GM21515 (cell line): Measurements from ENCODE around the gene SRPX2.
"Not testable (repeated sequence)": the region's sequence is repeated elsewhere in the genome, so short reads cannot be mapped to it uniquely, and the experiment has no call there.

ENCODE experiments used
- ATAC-seq: cut with Tn5 transposase; IDR thresholded peaks from one replicate; pipeline ENCODE4 v1.9.1; 2021; ENCODE audit not compliant: unreplicated experiment

Gene SRPX2

DNA sequence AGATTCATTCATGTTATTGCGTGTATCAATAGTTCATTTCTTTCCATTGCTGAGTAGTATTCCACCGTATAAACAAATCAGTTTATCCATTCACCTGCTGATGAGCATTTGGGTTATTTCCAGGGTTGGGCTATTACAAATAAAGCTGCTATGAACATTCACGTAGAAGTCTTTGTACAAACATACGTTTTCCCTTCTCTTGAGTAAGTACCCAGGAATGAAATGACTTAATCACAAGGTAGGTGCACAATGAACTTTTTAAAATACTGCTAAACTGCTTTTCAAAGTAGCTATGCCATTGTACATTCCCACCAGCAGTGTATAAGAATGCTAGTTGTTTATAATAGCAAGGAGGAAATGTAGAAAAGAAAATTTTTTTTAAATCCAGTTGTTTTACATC, 52.0 kb downstream of the SRPX2 start:
- ATAC-seq: no peak

DNA sequence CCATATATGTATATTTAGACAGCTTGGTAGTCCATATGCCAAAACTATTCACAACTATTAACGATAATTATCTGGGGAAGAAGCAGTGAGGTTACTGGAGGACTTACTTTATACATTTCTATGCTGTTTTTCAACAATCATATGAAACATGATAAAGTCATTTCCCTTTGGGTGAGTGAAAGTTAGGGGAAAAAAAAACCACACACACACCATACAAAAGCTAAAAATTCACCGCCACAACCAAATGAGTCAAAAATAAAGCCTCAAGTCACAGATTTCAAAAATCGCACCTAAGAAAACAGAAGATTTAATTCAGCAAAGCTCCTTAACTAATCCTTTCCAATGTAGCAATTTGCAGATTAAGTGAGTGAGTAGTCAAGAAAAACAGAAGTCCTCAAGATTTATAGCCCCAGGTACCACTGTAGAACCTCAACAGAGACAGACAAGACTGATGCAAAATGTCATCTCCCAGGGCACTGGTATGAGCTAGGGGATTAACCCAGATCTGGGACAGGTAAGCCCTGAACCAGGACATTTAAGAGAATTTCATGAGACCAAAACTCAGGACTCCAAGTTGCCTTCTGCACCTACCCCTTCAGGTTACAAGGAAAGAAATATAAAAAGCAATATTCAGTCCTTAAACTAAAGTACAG, 52.8 kb downstream of the SRPX2 start:
- no peak for ATAC-seq

DNA sequence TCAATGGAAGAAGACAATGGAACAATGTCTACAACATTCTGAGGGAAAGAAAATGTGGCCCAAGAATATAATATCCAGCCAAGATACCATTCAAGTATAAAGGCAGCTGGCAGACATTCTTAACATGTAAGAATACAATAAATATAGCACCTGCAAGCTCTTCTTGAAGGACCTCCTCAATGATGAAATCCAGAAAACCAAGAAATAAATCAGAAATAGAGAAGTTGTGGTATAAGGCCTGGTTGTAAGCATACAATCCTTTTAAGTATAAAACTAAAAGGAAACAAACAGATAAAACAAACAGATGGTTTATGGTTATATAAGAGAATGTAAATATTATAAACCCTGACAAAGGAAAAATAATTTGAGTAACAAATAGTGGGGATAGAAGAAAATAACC, 54.6 kb downstream of the SRPX2 start:
- no peak for ATAC-seq

DNA sequence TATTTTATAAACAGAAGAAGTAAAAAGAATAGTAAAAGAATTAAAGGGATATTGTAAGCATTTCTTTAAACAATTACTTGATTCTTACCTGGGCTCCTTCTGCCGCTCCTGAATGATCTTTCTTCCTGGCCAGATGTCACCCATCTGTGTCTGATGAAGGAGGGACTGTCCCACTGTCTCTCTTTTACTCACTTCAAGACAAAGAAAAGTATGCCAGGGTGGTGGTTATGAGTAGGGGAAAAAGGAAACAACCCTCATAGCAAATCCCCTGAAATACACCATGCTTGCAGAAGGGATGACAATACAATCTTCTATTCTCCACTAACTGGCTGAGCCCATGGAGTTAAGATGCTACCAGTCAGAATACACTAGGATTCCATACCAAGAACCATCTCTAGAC, 56.8 kb downstream of the SRPX2 start:
- no peak for ATAC-seq

DNA sequence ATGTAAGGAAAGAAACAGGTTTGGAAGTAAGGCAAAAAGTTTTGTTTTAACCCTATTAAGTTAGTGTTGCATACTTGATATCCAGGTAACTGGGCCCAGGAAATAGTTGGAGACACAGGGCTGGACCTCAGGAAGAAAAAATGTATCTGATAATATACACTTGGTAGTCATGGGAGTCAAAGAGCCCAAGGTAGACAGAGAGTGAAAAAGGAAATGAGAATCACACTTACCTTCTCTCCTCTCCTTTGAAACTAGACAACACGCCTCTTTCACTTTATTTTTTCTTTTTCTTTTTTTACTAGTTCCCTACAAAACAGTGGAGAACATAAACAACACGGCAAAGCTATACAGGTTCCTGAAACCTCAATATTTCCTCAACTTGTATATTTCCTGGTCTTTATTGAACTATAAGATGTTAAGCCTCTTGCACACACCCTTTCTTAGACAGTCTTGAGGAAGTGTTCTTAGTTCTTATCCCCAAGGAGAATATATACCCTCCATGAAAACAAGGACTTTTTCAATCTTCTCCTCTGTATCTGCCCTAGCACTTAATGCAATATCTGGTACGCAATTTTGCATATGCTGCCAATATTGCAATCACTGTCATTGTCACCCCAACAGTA, 60.7 kb downstream of the SRPX2 start:
- ATAC-seq: no peak

DNA sequence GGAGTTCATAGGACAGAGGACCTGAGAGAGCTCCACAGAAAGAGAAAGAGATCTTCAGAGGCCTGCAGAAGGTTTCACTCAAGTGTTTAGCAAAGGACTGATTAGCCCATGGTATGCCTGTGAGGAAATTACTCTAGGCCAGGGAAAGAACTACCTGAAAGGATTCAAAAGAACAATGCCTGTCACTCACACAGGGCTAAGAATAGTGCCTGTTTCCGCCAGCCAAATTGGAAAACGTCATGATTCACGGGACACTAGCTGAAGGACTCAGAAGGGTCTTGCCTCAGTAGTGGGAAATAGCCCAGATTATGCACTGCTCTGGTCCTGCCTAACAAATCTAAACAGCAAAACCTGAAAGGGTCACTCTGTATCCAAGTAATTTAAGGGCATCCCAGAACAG, 66.8 kb downstream of the SRPX2 start:
- ATAC-seq: no peak

DNA sequence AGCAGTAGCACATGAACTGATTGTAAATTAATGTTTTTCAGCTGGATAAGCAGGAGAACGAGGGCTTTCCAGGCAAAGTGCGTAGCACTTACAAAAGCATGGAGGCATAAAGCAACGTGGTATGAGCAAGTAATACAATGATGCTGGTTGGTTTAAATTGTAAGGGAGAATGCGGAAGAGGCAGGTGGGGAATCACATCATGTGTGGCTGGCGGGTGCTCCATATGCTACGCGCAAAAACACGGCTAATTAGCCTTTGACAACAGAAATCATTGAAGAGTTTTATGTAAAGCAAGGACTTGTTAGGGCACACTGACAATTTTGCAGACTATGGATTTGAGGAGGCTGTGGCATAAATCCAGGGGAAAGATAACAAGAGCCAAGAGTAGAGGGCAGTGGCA, 73.4 kb downstream of the SRPX2 start:
- no peak for ATAC-seq

DNA sequence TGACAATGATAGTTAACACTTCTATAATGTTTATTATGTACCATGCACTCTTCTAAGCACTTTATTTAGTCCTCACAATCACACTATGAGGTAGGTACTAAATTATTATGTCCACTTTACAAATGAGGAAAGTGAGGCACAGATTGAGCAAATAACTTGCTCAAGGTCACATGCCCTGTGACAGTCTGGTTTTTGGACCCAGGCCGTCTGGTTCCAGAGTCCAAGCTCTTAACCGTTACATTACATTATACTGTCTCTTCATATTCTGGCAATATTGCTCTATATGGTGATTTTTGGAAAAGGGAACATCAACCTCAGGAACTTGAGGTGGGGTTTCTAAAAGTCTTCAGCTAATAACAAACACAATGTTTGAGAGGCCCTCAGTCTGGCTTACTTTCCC, 75.1 kb downstream of the SRPX2 start:
- ATAC-seq: no peak

DNA sequence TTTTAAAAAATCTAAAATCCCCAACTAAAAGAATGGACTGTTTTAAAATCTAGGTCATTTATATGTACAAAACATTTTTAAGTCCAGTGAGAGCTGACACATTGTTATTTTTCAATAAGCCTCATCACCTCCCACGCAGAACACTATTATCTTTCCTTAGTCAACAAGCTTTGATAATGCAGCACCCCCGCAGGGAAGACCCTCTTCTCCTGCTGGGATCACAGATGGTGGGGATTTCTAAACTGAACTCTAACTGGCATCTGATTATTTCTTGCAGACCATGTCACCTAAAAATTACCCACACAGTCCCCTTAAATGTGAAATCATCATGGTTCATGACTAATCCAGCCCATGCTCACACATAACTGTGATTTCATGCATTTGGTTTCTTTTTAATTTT, 76.3 kb downstream of the SRPX2 start:
- ATAC-seq: no peak

DNA sequence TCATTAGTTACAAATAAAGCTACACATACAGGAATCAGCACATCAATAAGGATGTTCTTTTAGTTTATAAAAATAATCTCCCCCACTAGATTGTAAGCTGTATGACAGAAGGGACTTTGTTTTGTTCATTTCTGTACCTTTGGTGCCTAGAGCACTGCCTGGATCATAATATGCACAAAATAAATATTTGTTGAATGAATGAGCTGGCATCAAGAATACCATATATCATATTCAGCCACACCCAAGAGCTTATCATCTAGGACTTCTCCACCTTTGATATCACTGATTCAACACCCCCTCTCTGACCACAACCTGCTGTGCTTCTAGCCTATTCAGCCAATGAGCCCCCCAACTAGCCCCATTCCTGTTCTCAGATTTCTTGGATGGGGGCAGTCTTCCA, 77.3 kb downstream of the SRPX2 start:
- ATAC-seq: no peak

DNA sequence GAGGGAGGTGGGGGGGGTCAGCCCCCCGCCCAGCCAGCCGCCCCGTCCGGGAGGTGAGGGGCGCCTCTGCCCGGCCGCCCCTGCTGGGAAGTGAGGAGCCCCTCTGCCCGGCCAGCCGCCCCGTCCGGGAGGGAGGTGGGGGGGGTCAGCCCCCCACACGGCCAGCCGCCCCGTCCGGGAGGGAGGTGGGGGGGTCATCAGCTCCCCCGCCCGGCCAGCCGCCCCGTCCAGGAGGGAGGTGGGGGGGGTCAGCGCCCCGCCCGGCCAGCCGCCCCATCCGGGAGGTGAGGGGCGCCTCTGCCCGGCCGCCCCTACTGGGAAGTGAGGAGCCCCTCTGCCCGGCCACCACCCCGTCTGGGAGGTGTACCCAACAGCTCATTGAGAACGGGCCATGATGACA, 80.0 kb downstream of the SRPX2 start:
- ATAC-seq: not testable (repeated sequence)
